Fibroblast of lung (primary cell): ENCODE measurements around the gene DOK6. TPM values are rescaled to one million over a fixed set of nuclear protein-coding genes. Genes with fewer than 3 reads are reported as not detected.
"Not testable (repeated sequence)": the region's sequence is repeated elsewhere in the genome, so short reads cannot be mapped to it uniquely, and the experiment has no call there.

Source experiments
- DNase-seq, 2 donors: peaks; one replicate each; pipeline versions ENCODE4 v3.0.0 to v3.0.0-alpha.2; 2010; ENCODE audit warnings: low read depth in 2 of 2
- H2AFZ ChIP-seq: 2 replicates; pipeline ENCODE4 v1.5.1; 2012; ENCODE audit warnings: low read length, control low read depth, inconsistent platforms
- H3K27ac ChIP-seq: 2 replicates; pipeline ENCODE4 v1.5.1; 2011; ENCODE audit warnings: low read length, control low read depth; ENCODE audit not compliant: insufficient read depth
- H3K27me3 ChIP-seq: 2 replicates; pipeline ENCODE4 v1.5.1; 2011; ENCODE audit warnings: mild to moderate bottlenecking, low read length; ENCODE audit not compliant: control insufficient read depth, insufficient read depth
- H3K36me3 ChIP-seq: 2 replicates; pipeline ENCODE4 v1.5.1; 2011; ENCODE audit warnings: low read length; ENCODE audit not compliant: control insufficient read depth, insufficient read depth
- H3K4me1 ChIP-seq: 2 replicates; pipeline ENCODE4 v1.5.1; 2011; ENCODE audit warnings: low read length; ENCODE audit not compliant: control insufficient read depth, insufficient read depth; ENCODE audit errors: extremely low read depth
- H3K4me2 ChIP-seq: 2 replicates; pipeline ENCODE4 v1.5.1; 2011; ENCODE audit warnings: low read length, control low read depth; ENCODE audit not compliant: insufficient read depth; ENCODE audit errors: extremely low read depth
- H3K4me3 ChIP-seq, 4 experiments: fragments of 200-600 bp in 1 of 4; sonication (generic) in 1 of 4; replicated peaks in 1 of 4; 2 replicates each; pipeline ENCODE4 v1.5.1; 2011 to 2016; ENCODE audit warnings: low read length in 4 of 4, low read depth in 3 of 4, mild to moderate bottlenecking in 3 of 4, control low read depth in 2 of 4, inconsistent platforms in 1 of 4, mixed read lengths in 1 of 4; ENCODE audit not compliant: insufficient read depth in 1 of 4; ENCODE audit errors: control extremely low read depth in 1 of 4
- H3K79me2 ChIP-seq: 2 replicates; pipeline ENCODE4 v1.5.1; 2012; ENCODE audit warnings: mild to moderate bottlenecking, low read length, inconsistent platforms; ENCODE audit not compliant: control insufficient read depth, insufficient read depth
- H3K9ac ChIP-seq: 2 replicates; pipeline ENCODE4 v1.5.1; 2011; ENCODE audit warnings: mild to moderate bottlenecking, low read length, control low read depth; ENCODE audit not compliant: insufficient read depth
- H3K9me3 ChIP-seq: 2 replicates; pipeline ENCODE4 v1.5.1; 2012; ENCODE audit warnings: low read depth, low read length; ENCODE audit not compliant: control insufficient read depth, insufficient read depth
- H4K20me1 ChIP-seq: 2 replicates; pipeline ENCODE4 v1.5.1; 2011; ENCODE audit warnings: low read length; ENCODE audit not compliant: control insufficient read depth, insufficient read depth; ENCODE audit errors: extremely low read depth
- CTCF ChIP-seq, 2 donors: IDR thresholded peaks in 1 of 2; conservative IDR thresholded peaks in 1 of 2; 1 replicate in 1 of 2; 2 replicates in 1 of 2; pipeline ENCODE4 v1.5.1; 2011 to 2012; ENCODE audit warnings: low read length in 2 of 2, control low read depth in 1 of 2, inconsistent platforms in 1 of 2, low read depth in 1 of 2, mild to moderate bottlenecking in 1 of 2
- EZH2 ChIP-seq: IDR thresholded peaks from 2 replicates; pipeline ENCODE4 v1.5.1; 2012; ENCODE audit warnings: low read length, control low read depth, mild to moderate bottlenecking; ENCODE audit errors: missing control alignments
- polyA plus RNA-seq, 2 donors: library from polyadenylated mRNA; depleted of rRNA in 1 of 2; stranded (reverse) in 1 of 2; unstranded in 1 of 2; fragments of >200 nt; gene quantifications; 2 replicates each; pipeline ENCODE4 v1.2.1, GENCODE V29; 2011 to 2012; ENCODE audit warnings: missing spikeins in 1 of 2
- total RNA-seq: library from RNA; depleted of rRNA; stranded (reverse); fragments of >200 nt; gene quantifications from 2 replicates; pipeline ENCODE4 v1.2.1, GENCODE V29; 2014

Gene DOK6
- total and polyA plus RNA-seq, 2 donors (not counting 1 experiment from before 2014, with no cell fraction given) = 4.0 to 7.8 TPM

DNA sequence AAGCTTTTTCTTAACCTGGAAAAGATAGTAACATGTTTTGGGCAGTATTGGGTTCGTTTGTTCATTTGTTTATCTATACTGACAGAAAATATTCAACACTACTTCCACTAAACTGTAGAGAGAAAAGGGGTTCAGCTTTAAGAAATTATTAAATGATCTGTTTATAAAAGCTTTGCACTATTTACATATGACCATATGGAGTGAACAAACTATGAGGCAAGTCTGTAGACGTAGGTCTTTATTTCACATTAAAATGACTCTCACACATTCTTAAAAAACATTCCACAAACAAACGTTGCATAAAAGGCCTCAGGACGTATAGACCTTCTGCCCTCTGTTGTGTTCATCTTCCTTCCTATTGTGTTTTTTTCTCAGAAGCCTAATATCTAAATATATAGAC, 452.4 kb downstream of the DOK6 start:
- no peak overlapping the region for H3K27ac ChIP-seq
- TF ChIP-seq EZH2 = no peak
- TF ChIP-seq CTCF (conservative IDR thresholded peaks at IDR 0.05 in 1 of 2, IDR thresholded peaks at IDR 0.05 in 1 of 2; ENCODE audit: low read depth in 1 of 2, low read length in 2 of 2) = no peak
- DNase-seq = peak in 1 of 2 donors; percentile 55

DNA sequence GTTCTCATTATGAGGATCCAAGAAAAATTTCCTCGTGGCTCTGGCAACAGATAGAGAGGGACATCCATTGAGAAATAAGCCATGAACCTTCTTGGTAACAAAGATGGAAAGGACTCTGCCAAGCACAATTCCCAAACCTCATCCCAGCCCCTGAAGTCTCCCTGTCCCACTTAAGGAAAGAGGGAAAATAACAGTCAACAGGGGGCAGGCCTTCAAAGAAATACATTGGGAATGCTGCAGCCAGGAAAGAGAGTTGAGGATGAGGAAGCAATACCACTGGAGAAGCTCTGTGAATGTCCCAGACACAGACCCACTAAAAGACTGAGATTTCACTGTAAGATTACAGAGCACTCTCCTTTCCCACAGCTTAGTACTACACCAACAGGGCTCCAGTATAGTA, 453.8 kb downstream of the DOK6 start:
- Histone ChIP-seq H3K27ac (no peak overlapping the region), H3K4me3 (no peak overlapping the region), H3K9ac (no peak overlapping the region), H4K20me1 (no peaks in the 10 kb centered on the region), H3K79me2 (no peaks in the 10 kb centered on the region), H3K27me3 (no peaks in the 10 kb centered on the region), H3K36me3 (no peaks in the 10 kb centered on the region), H2AFZ (no peak overlapping the region), H3K9me3 (no peaks in the 10 kb centered on the region), H3K4me1 (no peaks in the 10 kb centered on the region), H3K4me2 (no peak overlapping the region)
- no peak for TF ChIP-seq CTCF (conservative IDR thresholded peaks at IDR 0.05 in 1 of 2, IDR thresholded peaks at IDR 0.05 in 1 of 2; ENCODE audit: low read depth in 1 of 2, low read length in 2 of 2)
- no peak for TF ChIP-seq EZH2
- no peak for DNase-seq

More for the DNA sequence above, 452.4 kb downstream of the DOK6 start:
- Histone ChIP-seq H3K79me2 (no peaks in the 10 kb centered on the region), H3K27me3 (no peaks in the 10 kb centered on the region), H3K9ac (no peak overlapping the region), H3K4me3 (no peak overlapping the region), H4K20me1 (no peaks in the 10 kb centered on the region), H3K36me3 (no peaks in the 10 kb centered on the region), H3K4me1 (no peaks in the 10 kb centered on the region), H2AFZ (no peak overlapping the region), H3K9me3 (no peaks in the 10 kb centered on the region), H3K4me2 (no peak overlapping the region)

DNA sequence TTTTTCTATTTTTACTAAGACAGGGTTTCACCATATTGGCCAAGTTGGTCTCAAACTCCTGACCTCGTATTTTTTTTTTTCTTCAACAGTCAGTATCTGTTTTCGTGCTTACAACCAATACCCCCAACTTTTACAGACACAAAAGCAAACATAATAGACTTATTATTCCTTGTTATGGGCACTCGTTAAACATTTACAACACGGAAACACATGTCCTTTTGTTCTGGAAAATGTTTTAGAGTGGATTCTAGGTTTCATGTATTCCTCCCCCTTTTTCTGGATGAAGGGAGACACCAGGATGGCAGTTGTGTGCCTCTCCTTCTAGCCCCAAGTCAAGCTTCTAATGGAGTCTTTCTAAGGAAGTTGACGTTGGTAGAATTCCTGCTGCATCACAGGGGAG, 458.2 kb downstream of the DOK6 start:
- H3K79me2 ChIP-seq = no peaks in the 10 kb centered on the region
- H3K4me1 ChIP-seq = no peaks in the 10 kb centered on the region
- no peak overlapping the region for H3K4me3 ChIP-seq
- no peak for DNase-seq
- H2AFZ ChIP-seq = no peak overlapping the region
- no peaks in the 10 kb centered on the region for H3K36me3 ChIP-seq
- no peaks in the 10 kb centered on the region for H3K9me3 ChIP-seq
- peaks cover 2% of the 10 kb centered on the region for H4K20me1 ChIP-seq
- no peak overlapping the region for H3K4me2 ChIP-seq
- no peaks in the 10 kb centered on the region for H3K27me3 ChIP-seq
- TF ChIP-seq EZH2 = no peak
- no peak for TF ChIP-seq CTCF (conservative IDR thresholded peaks at IDR 0.05 in 1 of 2, IDR thresholded peaks at IDR 0.05 in 1 of 2; ENCODE audit: low read depth in 1 of 2, low read length in 2 of 2)
- H3K27ac ChIP-seq = no peak overlapping the region
- H3K9ac ChIP-seq = no peak overlapping the region

- not testable (repeated sequence) for H3K9ac ChIP-seq, DNase-seq, H3K4me3 ChIP-seq
These were observed 464.1 kb downstream of the DOK6 start for GRCh38 chr18:69864802-69865201.

More at GRCh38 chr18:69864802-69865201, 464.1 kb downstream of the DOK6 start:
- not testable (repeated sequence) for H3K4me1 ChIP-seq, H3K27me3 ChIP-seq, H3K27ac ChIP-seq, H3K36me3 ChIP-seq, H3K4me2 ChIP-seq, H3K9me3 ChIP-seq, H4K20me1 ChIP-seq, H3K79me2 ChIP-seq, H2AFZ ChIP-seq
